IMR-90 (cell line): Measurements from ENCODE around the gene TMLHE. TPM values are rescaled to one million over a fixed set of nuclear protein-coding genes. Genes with fewer than 3 reads are reported as not detected.
"Not testable (repeated sequence)": the region's sequence is repeated elsewhere in the genome, so short reads cannot be mapped to it uniquely, and the experiment has no call there.

ENCODE experiments used
- ATAC-seq: fragments of 200-7000 bp; cut with Tn5 transposase; 2 replicates; pipeline ENCODE4 v1.9.1; 2020; ENCODE audit warnings: low read depth, mild to moderate bottlenecking, moderate library complexity
- BruUV-seq: library from RNA; stranded (reverse); fragments of 400-500 nt; replicated peaks from 2 replicates; lab custom pipeline; 2021; lab: Mats Ljungman, UMichigan
- CTCF ChIA-PET: fragments of 300-600 bp; formaldehyde crosslinking; extraction: SDS; loops from one replicate; lab custom pipeline; 2021; ENCODE audit warnings: antibody characterized with exemption; lab: Yijun Ruan, JAX
- POLR2A ChIA-PET: fragments of 300-600 bp; sonication (Branson Sonifier 250); formaldehyde crosslinking; loops from one replicate; lab custom pipeline; 2022; ENCODE audit warnings: antibody characterized with exemption; ENCODE audit not compliant: unreplicated experiment; lab: Charles Lee
- DNase-seq: peaks from one replicate; pipeline ENCODE4 v3.0.0; 2013
- H2AFZ ChIP-seq: replicated peaks from 2 replicates; pipeline ENCODE3; 2013; ENCODE audit warnings: low read length, mild to moderate bottlenecking; ENCODE audit not compliant: poor library complexity
- H2AK5ac ChIP-seq: 2 replicates; pipeline ENCODE4 v1.6.1; 2013; ENCODE audit warnings: low read depth, low read length, inconsistent platforms
- H2AK9ac ChIP-seq: replicated peaks from 2 replicates; pipeline ENCODE3; 2013; ENCODE audit warnings: mild to moderate bottlenecking, low read depth, low read length, moderate library complexity; ENCODE audit not compliant: poor library complexity
- H2BK120ac ChIP-seq: 2 replicates; pipeline ENCODE4 v1.6.1; 2013; ENCODE audit warnings: low read depth, low read length, inconsistent platforms
- H2BK15ac ChIP-seq: 3 replicates; pipeline ENCODE4 v1.6.1; 2013; ENCODE audit warnings: low read depth, low read length, inconsistent platforms
- H2BK20ac ChIP-seq: 2 replicates; pipeline ENCODE4 v1.6.1; 2013; ENCODE audit warnings: low read depth, mild to moderate bottlenecking, inconsistent platforms, low read length, moderate library complexity
- H2BK5ac ChIP-seq: 2 replicates; pipeline ENCODE4 v1.6.1; 2013; ENCODE audit warnings: mild to moderate bottlenecking, low read depth, low read length, inconsistent platforms; ENCODE audit not compliant: poor library complexity, severe bottlenecking
- H3K14ac ChIP-seq: replicated peaks from 2 replicates; pipeline ENCODE4 v1.6.1; 2013; ENCODE audit warnings: low read depth, low read length, inconsistent platforms
- H3K18ac ChIP-seq: 2 replicates; pipeline ENCODE4 v1.6.1; 2013; ENCODE audit warnings: low read depth, low read length, control low read depth
- H3K23ac ChIP-seq: 2 replicates; pipeline ENCODE4 v1.6.1; 2013; ENCODE audit warnings: low read depth, low read length, inconsistent platforms
- H3K27ac ChIP-seq: 2 replicates; pipeline ENCODE4 v1.5.1; 2013; ENCODE audit warnings: mild to moderate bottlenecking, control low read depth, low read length; ENCODE audit not compliant: insufficient read depth
- H3K27me3 ChIP-seq: 2 replicates; pipeline ENCODE4 v1.6.1; 2013; ENCODE audit warnings: low read length; ENCODE audit not compliant: control insufficient read depth, insufficient read depth
- H3K36me3 ChIP-seq: 2 replicates; pipeline ENCODE4 v1.6.1; 2013; ENCODE audit warnings: low read length, mixed read lengths; ENCODE audit not compliant: control insufficient read depth, insufficient read depth
- H3K4ac ChIP-seq: 2 replicates; pipeline ENCODE4 v1.6.1; 2013; ENCODE audit warnings: low read depth, low read length, inconsistent platforms
- H3K4me1 ChIP-seq: 2 replicates; pipeline ENCODE4 v1.6.1; 2013; ENCODE audit warnings: low read length, mixed read lengths; ENCODE audit not compliant: control insufficient read depth, insufficient read depth
- H3K4me2 ChIP-seq: 2 replicates; pipeline ENCODE4 v1.6.1; 2013; ENCODE audit warnings: low read depth, mild to moderate bottlenecking, control low read depth, low read length, moderate library complexity
- H3K4me3 ChIP-seq: 2 replicates; pipeline ENCODE4 v1.5.1; 2013; ENCODE audit warnings: low read depth, mild to moderate bottlenecking, control low read depth, low read length, moderate library complexity; ENCODE audit not compliant: insufficient read depth
- H3K56ac ChIP-seq: 2 replicates; pipeline ENCODE4 v1.6.1; 2013; ENCODE audit warnings: low read length, inconsistent platforms; ENCODE audit not compliant: insufficient read depth; ENCODE audit errors: extremely low read depth
- H3K79me1 ChIP-seq, 2 experiments: 2 replicates each; pipeline ENCODE4 v1.6.1; 2013; ENCODE audit warnings: low read length in 2 of 2, inconsistent platforms in 1 of 2, low read depth in 1 of 2
- H3K9ac ChIP-seq: 2 replicates; pipeline ENCODE4 v1.6.1; 2013; ENCODE audit warnings: low read depth, low read length, control low read depth
- H3K9me1 ChIP-seq: 2 replicates; pipeline ENCODE4 v1.6.1; 2013; ENCODE audit warnings: low read length, inconsistent platforms; ENCODE audit not compliant: insufficient read depth
- H3K9me3 ChIP-seq: 2 replicates; pipeline ENCODE4 v1.6.1; 2013; ENCODE audit warnings: low read length; ENCODE audit not compliant: control insufficient read depth, insufficient read depth
- H4K20me1 ChIP-seq: 2 replicates; pipeline ENCODE4 v1.6.1; 2013; ENCODE audit warnings: low read length, inconsistent platforms; ENCODE audit not compliant: insufficient read depth
- H4K5ac ChIP-seq: 2 replicates; pipeline ENCODE4 v1.6.1; 2013; ENCODE audit warnings: mild to moderate bottlenecking, low read depth, low read length, control low read depth
- H4K8ac ChIP-seq, 2 experiments: 2 replicates each; pipeline ENCODE4 v1.6.1; 2013; ENCODE audit warnings: low read depth in 2 of 2, low read length in 2 of 2, control low read depth in 1 of 2, inconsistent platforms in 1 of 2
- H4K91ac ChIP-seq: 2 replicates; pipeline ENCODE4 v1.6.1; 2013; ENCODE audit warnings: low read depth, low read length, inconsistent platforms; ENCODE audit not compliant: insufficient read depth
- WGBS, 2 experiments: methylation state at CpG; one replicate each; pipeline versions ENCODE4 v1.1.5 to v1.1.7; 2013; ENCODE audit warnings: missing lambda C conversion rate in 2 of 2; ENCODE audit not compliant: insufficient read length in 1 of 2; ENCODE audit errors: extremely low coverage in 2 of 2; 5-methylcytosine and 5-hydroxymethylcytosine counted together
- dilution Hi-C: fragments of 300-500 bp; cut with HindIII; formaldehyde crosslinking; loops from one replicate; pipeline ENCODE4 v1.14.3; 2018; ENCODE audit warnings: low sequenced_read_pairs; ENCODE audit not compliant: unreplicated experiment
- in situ Hi-C: fragments of 300-500 bp; cut with MboI; formaldehyde crosslinking; loops from 3 replicates; pipeline ENCODE4 v1.14.3; 2019; ENCODE audit warnings: low sequenced_read_pairs, inconsistent platforms, mixed read lengths
- intact Hi-C: fragments of 100-400 bp; cut with micrococcal nuclease; formaldehyde crosslinking; loops from 2 replicates; pipeline ENCODE4 v1.10.0; 2022
- polyA plus RNA-seq, 3 experiments: library from polyadenylated mRNA; depleted of rRNA; stranded (reverse); fragments of >200 nt; gene quantifications; 2 replicates each; pipeline ENCODE4 v1.2.3, GENCODE V29; 2012; ENCODE audit warnings: low replicate concordance in 1 of 3
- total RNA-seq: library from RNA; depleted of rRNA; stranded (reverse); fragments of >200 nt; gene quantifications from 2 replicates; pipeline ENCODE4 v1.2.3, GENCODE V29; 2012

The TMLHE gene
- total and polyA plus RNA-seq, 2 of the 4 experiments (the other 2 are of a cell fraction) = 10.9 to 20.4 TPM

DNA sequence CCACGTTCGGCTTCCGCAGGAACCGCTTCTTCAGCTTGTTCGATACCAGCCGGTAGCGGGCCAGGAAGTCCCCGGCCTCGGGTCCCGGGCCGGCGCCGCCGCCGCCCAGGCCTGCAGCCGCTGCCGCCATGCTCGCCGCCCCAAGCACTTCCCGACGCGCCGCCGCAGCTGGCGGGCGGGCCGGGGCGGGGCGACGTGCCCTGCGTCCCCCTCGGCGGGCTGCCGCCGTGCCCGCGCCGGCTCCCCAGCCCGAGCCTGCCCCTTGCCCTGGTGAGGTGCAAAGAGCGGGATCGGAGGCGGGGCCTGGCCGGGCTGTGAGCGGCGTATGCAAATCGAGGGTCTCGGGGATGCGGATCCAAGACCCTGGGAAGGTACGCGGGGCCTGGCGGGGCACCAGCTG is 154.3 kb downstream of the TMLHE start, which contains the start of gene F8A3:
F8A3 (minus strand) TSS at position 150 of the 400 bp plus-strand sequence; CDS start at position 130, 20 bp downstream.
- H3K79me1 ChIP-seq, dilution Hi-C loops, H4K5ac ChIP-seq, DNase-seq, H4K91ac ChIP-seq, H3K9ac ChIP-seq, BruUV-seq, H3K56ac ChIP-seq, H2BK20ac ChIP-seq, H2BK5ac ChIP-seq, H4K8ac ChIP-seq, H3K9me1 ChIP-seq, CTCF ChIA-PET, H2AK9ac ChIP-seq, H2AK5ac ChIP-seq, H2BK15ac ChIP-seq, H3K27ac ChIP-seq, H3K4me3 ChIP-seq, H3K4ac ChIP-seq, POLR2A ChIA-PET, H4K20me1 ChIP-seq, H3K36me3 ChIP-seq, H2BK120ac ChIP-seq, H3K4me1 ChIP-seq, H3K14ac ChIP-seq, H3K23ac ChIP-seq, H3K9me3 ChIP-seq, H3K27me3 ChIP-seq, H3K4me2 ChIP-seq, H3K18ac ChIP-seq, intact Hi-C loops, H2AFZ ChIP-seq, in situ Hi-C loops: not testable (repeated sequence)
- peak; percentile 86 for ATAC-seq
- WGBS, 2 experiments = no CpG with 5 or more reads among the region's 51 CpGs

DNA sequence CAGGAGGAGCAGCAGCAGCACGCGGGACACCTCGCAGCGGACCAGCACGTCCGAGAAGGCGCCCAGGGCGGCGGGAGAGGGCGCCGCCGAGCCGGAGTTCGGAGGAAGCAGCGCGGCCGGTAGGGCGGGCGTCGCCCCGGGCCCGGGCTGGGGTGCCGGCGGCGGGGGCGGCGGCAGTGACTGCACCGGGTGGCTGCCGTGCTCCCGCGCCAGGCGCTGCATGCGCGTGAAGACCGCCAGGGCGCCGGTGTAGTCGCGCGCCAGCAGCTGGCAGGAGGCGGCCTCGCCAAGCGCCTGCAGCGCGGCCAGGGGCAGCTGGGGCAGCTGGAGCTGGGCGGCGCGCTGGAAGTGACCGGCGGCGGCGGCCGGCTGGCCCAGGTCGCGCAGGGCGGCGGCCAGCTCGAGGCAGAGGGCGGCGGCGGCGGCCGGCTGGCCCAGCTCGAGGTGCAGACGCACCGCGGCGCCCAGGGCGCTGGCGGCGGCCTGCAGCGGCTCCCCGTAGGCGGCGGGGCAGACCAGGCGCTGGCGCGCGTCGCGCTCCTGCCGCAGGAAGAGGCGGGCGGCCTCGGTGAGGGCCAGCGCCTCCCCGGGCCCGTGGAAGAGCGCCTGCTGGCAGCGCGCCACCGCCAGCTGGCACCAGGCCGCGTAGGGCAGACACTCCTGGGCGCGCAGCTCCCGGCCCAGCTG is 154.8 kb downstream of the TMLHE start:
- ATAC-seq = peak; percentile 74
- H3K36me3 ChIP-seq, H2BK5ac ChIP-seq, H3K9ac ChIP-seq, H3K23ac ChIP-seq, POLR2A ChIA-PET, H3K4me2 ChIP-seq, H2BK15ac ChIP-seq, H3K9me3 ChIP-seq, H2AK5ac ChIP-seq, H3K27me3 ChIP-seq, H2AK9ac ChIP-seq, H3K4me1 ChIP-seq, H3K79me1 ChIP-seq, H2BK20ac ChIP-seq, DNase-seq, intact Hi-C loops, BruUV-seq, H3K4me3 ChIP-seq, in situ Hi-C loops, CTCF ChIA-PET, H4K8ac ChIP-seq, H3K4ac ChIP-seq, H3K9me1 ChIP-seq, dilution Hi-C loops, H4K20me1 ChIP-seq, H4K5ac ChIP-seq, H3K27ac ChIP-seq, H2AFZ ChIP-seq, H3K14ac ChIP-seq, H3K18ac ChIP-seq, H4K91ac ChIP-seq, H3K56ac ChIP-seq, H2BK120ac ChIP-seq: not testable (repeated sequence)
- WGBS, 2 experiments = no CpG with 5 or more reads among the region's 97 CpGs
